Mammary epithelial cell (primary cell): ENCODE results near the gene TENM3.

Experiments
- EZH2 ChIP-seq: IDR thresholded peaks from 2 replicates; pipeline ENCODE4 v1.6.1; 2012; ENCODE audit warnings: low read length, inconsistent platforms, borderline replicate concordance
- TF ChIP-seq, protein P1 (sequence below), 2 donors: IDR thresholded peaks in 1 of 2; conservative IDR thresholded peaks in 1 of 2; 2 replicates each; pipeline ENCODE4 v1.5.1; 2011 to 2012; ENCODE audit warnings: inconsistent platforms in 2 of 2, low read length in 2 of 2, mild to moderate bottlenecking in 2 of 2, control low read depth in 1 of 2, low read depth in 1 of 2; ENCODE audit not compliant: insufficient read depth in 1 of 2; ENCODE audit errors: extremely low read depth in 1 of 2

DNA sequence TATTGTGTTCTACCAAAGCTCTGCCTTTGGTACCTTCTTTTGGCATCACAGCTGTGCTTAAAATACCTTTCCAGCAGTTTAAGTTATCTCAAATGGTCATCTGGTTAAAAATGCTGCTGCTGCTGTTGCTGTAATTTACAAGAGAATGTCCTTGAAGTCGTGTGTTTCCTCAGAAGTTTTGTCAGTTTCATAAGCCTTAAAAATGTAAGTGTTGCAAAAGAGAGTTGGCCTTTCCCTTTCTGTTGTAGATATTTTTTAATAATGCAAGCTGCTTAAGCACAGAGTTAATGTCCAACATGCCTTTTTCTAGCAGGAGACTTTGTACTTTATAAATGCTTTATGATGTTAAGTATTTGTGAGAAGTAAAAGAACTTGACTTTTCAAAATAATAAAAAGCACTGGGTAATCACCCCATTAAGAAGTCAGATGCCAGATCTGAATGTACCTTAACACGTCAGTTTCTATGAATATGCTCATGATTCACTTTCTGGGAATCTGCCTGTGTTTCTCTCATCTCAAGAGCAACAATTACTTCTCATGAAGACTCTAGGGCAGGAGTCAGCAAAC, 35.3 kb upstream of the TENM3 start:
- TF ChIP-seq, protein P1, sequence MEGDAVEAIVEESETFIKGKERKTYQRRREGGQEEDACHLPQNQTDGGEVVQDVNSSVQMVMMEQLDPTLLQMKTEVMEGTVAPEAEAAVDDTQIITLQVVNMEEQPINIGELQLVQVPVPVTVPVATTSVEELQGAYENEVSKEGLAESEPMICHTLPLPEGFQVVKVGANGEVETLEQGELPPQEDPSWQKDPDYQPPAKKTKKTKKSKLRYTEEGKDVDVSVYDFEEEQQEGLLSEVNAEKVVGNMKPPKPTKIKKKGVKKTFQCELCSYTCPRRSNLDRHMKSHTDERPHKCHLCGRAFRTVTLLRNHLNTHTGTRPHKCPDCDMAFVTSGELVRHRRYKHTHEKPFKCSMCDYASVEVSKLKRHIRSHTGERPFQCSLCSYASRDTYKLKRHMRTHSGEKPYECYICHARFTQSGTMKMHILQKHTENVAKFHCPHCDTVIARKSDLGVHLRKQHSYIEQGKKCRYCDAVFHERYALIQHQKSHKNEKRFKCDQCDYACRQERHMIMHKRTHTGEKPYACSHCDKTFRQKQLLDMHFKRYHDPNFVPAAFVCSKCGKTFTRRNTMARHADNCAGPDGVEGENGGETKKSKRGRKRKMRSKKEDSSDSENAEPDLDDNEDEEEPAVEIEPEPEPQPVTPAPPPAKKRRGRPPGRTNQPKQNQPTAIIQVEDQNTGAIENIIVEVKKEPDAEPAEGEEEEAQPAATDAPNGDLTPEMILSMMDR (conservative IDR thresholded peaks at IDR 0.05 in 1 of 2, IDR thresholded peaks at IDR 0.05 in 1 of 2; ENCODE audit: extremely low read depth in 1 of 2, insufficient read depth in 1 of 2, low read depth in 1 of 2, low read length in 2 of 2) = no peak
- TF ChIP-seq EZH2 = no peak
